EL (cell line): ENCODE results near the gene EPHA1.

Experiments used
- DNase-seq: peaks from one replicate; pipeline ENCODE4 v3.0.0-alpha.2; 2016

The EPHA1 gene

GRCh38 chr7:143369678-143370651, 38.7 kb downstream of the EPHA1 start:
- DNase-seq = no peak

GRCh38 chr7:143368387-143368786, 40.3 kb downstream of the EPHA1 start:
- DNase-seq = no peak

DNA sequence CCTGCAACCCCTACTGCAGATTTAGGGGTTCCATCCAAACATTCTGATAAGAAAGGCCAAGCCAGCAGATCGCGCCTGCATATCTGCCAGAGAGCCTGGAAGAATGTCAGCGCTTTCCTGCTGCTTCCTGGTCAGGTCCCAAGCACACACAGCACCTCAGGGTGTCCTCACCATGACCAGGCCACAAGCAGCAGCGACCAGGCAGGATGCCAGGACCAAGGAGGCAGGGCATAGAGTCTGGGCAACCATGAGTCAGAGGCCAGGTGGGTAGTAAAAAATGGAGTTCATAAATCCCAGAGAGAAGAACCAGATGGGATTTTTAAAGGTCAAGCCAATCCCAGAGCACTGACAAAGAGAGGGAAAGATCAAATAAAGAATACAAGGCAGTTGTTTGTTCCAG, 40.7 kb downstream of the EPHA1 start:
- peak; percentile 55 for DNase-seq

- DNase-seq = no peak
Measured at GRCh38 chr7:143363016-143363937, 45.4 kb downstream of the EPHA1 start.

DNA sequence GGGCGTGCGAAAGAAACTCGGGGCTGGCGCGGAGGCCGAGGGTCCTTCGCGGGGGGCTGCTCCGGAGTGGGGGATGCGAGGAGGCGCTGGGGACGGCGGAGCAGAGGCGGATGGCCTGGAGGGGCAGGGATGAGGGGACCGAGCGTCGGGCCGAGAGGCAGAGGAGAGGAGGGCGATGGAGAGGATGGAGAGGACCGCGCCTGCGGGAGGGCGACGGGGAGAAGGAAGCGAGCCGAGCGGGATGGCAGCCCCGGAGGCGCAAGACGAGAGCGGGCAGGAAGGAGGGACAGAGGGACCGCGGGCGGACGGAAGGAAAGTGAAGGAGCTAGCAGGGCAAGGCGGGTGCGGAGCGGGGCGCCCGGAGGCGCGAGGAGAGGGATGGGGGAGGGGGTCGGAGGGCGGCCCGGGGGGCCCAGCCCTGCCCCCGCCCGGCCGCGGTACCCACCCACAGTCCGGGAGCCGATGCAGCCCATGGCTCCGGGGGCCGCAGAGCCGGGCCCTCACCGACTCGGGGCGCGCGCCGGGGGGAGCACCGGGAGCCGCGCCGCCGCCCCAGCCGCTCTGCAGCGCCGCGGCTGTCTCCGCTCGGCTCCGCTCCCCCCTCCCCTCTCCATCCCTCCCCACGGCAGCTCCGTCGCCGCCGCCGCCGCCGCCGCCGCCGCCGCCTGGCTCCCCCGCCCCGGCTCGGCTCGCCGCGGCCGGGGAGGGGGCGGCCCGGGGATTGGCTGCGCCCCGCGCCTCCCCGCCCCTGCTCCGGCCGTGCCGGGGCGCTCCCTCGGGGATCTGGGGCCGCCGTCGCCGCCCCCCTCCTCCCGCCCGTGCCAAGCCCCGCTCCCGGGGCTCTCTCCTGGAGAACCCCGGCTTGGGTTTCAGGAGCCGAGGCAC, 46.3 kb downstream of the EPHA1 start, which contains the start of gene FAM131B:
TSS of gene FAM131B (minus strand) at position 583 of the 885 bp plus-strand sequence. CDS start at position 473, 110 bp downstream.
- peak; percentile 28 for DNase-seq

GRCh38 chr7:143361552-143362130, 47.0 kb downstream of the EPHA1 start:
- DNase-seq = no peak

DNA sequence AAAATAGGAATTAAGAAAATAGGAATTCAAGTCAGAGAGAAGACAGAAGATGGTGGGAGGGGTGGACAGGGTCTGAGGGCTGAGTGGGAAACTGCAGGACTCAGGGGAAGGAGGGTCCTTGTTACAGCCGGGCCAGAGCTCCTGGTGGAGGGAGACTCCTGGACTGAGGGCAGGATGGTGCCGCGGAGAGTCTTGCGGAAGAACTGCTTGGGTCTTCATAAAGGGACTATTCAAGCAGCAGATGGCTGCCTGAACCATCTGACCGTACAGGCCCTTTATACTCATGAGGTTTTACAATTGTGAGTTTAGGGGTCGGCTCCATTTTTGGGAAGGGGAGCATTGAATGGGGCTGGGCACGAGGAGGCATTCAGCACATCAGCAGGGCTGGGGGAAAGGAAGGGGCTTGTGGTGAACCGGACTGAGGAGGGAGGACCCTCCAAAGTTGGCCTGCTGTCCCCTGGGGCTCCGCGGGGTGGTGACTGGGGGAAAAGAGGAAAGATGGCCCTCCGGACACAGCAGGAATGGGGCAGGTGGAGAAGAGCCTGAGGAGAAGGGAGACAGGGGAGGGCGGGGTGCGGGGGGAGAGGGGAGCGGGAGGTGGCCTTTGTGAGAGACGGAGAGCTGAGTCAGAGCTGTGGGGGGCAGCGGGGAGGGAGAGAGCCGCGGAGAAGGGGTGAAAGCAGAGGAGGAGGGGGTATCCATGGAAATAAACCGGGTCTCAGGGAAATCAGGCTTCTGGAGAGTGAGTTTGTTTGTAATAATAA, 47.7 kb downstream of the EPHA1 start:
- no peak for DNase-seq

- no peak for DNase-seq
Measured at GRCh38 chr7:143359771-143360353, 48.8 kb downstream of the EPHA1 start.

DNA sequence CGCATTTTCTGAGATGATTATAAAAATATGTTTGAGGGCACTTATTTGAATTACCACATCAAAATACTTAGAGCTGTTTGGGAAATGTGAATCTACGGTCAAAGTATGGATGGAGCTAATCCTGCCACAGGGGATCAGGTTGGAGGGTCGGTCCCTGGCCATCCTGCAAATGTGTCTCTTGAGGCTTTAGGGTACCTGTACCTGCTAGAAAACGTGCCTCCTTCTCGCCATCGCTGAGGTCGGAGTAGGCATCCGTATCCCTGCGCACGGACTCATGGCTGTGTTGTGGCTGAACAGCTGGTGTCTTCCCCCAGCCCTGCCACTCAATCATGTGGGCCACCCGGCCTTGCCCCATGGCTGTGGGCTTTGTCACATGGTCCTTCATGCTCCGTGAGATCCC, 50.0 kb downstream of the EPHA1 start:
- no peak for DNase-seq

DNA sequence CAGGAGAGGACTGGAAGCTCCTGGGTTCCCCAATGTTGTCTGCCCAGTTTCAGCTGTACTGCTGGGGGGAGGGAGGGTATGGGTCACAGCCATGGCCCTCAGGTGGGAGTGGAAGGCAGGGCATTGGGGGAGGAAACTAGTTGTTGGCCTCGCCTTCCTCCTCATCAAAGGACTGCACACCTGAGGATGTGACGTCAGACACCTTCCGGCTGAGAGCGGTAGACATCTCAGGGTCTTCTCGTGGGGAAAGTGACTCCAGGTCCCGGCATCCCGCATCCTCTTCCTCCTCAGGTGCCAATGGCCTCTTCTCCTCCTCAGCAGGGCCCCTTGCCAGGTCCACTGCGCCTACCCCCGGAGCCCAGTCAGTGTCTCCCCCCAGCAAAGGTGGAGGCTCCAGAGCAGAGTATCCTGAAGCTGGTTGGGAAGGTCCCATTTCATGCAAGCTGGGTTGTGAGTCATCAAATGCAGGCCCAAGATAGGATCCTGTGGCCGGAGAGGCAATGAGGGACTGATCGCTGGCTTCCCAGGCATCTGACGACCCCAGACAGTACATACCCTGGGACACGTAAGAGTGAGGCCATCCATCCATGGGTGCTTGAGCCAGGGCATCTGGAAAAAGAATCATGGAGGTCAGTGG, 52.1 kb downstream of the EPHA1 start:
- no peak for DNase-seq

- no peak for DNase-seq
Measured at GRCh38 chr7:143355450-143356385, 52.9 kb downstream of the EPHA1 start.

GRCh38 chr7:143354965-143355364, 53.7 kb downstream of the EPHA1 start:
- no peak for DNase-seq

DNA sequence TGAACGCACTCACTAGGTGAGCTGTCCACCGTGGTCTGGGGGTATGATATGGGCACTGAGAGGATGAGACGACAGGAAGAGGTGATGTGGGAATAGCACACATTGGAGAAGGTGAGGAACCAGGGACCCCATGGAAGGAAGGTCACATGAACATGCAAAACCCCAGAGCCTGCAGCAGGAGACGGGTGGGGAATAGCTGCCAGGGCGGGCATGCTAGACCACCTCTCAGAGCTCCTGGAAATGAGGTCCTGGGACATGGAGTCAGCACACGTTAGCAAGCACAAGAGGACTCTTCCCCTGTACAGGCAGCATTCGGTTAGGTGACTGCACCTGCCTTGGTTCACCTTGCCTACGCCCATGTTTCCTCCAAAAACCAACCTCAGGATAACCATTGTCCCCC, 54.3 kb downstream of the EPHA1 start:
- DNase-seq = no peak

DNA sequence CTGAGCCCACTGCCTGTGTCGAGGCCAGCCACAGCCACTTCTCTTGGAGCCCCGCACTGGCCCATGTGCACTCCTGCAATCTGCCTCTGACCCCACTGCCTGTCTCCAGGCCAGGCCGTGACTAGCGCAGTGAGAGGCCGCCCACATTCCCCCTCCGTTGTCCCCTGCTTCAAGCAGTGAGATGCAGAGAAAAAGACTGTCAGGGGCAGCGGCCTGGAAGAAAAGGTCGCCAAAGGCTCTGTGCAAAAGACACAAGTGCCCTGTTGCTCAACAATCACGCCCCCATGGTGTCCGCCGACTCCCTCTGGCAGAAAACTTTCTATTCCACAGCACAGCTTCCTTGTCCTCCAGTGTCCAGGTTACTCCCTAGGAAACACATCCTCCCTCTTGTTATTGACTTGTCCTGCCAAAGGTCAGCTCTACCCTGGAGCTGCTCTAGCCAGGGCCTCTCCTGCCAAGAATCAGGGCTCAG, 56.1 kb downstream of the EPHA1 start:
- no peak for DNase-seq

DNA sequence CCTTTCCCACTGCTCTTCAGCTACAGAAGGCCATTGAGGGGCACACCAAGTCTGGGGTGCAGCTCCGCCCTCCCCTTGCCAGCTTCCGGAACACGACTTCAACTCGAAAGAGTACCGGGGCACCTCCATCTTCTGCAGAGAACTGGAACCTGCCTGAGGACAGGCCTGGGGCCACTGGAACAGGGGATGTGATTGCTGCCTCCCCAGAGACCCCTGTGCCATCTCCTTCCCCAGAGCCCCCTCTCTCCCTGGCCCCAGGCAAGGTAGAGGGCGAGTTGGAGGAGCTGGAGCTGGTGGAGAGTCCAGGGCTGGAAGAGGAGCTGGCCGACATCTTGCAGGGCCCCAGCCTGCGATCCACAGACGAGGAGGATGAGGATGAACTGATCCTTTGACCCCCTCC, 57.1 kb downstream of the EPHA1 start:
- no peak for DNase-seq

DNA sequence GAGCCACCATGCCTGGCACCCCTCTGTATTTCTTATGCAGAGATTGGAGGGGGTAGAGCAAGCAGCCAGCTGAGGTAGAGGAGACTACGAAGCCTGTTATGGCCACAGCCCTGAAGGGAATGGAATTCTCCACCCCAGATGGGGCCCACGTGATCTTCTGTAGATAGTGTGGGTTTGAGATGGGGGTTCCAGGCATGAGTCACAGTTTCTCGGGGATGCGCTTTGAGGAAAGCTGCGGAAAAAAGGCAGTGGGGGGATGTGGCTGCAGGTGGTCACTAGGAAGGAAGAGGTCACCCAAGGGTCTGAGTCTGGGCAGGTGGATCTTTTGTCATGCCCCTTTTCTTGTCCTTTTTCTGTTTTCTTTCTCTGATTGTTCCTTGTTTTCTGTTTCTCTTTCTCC, 57.6 kb downstream of the EPHA1 start:
- DNase-seq = no peak

- no peak for DNase-seq
Measured at GRCh38 chr7:143347950-143348349, 60.7 kb downstream of the EPHA1 start.

DNA sequence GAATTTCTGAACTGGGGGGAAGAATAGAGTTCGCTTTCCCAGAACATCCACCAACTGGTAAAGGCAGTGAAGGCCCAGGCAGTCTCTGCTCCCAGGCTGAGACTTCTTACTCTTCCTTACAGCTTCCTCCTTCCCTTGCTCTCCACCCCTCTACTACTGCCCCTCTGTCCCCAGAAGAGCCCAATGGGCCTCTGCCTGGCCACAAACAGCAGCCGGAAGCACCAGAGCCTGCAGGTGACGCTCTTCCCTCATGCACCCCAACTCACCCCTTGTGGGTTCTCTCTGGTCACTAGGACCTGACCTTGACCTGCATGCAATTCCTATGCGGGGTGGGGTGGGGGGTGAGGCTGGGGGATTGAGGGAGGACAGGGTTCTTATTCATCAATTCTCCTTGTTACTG, 62.6 kb downstream of the EPHA1 start:
- DNase-seq = no peak

- DNase-seq = no peak
Measured at GRCh38 chr7:143345428-143345900, 63.2 kb downstream of the EPHA1 start.
